Measurements from ENCODE around the gene LIX1L. TPM values are rescaled to one million over a fixed set of nuclear protein-coding genes. Genes with fewer than 3 reads are reported as not detected.

LIX1L gene
- total and polyA plus RNA-seq, 8 donors, result 5.8 to 28.4 (median 9.0) TPM

DNA sequence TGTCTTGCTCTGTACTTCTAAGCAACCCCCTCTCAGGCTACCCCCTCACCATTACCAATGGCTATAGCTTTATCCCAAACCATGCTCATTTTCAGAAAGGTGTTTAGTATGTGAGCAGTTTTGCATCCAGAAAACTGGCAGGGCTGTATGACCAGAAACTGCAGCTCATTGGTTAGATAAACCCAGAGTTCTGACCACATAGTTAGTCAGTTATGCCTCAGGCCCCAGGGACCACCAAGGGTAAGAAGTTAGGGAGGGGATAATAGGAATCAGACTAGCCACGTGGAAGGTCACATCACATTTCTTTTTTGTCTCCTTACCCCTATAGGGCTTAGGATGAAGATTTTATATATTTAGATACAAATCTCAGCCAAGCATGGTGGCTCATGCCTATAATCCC is 49.2 kb downstream of the LIX1L start:
- intact Hi-C loops (cut with DNase I; ENCODE audit: low total_unique reads), result loop anchor here (10.0 kb wide), 1 partner anchor 106 kb away; no protein-coding TSS in a partner anchor
- Histone ChIP-seq H3K4me3 (no peak overlapping the region), H3K27ac (peak overlapping the region in 3 of 5 donors; percentile 2 to 35 (median 3))

DNA sequence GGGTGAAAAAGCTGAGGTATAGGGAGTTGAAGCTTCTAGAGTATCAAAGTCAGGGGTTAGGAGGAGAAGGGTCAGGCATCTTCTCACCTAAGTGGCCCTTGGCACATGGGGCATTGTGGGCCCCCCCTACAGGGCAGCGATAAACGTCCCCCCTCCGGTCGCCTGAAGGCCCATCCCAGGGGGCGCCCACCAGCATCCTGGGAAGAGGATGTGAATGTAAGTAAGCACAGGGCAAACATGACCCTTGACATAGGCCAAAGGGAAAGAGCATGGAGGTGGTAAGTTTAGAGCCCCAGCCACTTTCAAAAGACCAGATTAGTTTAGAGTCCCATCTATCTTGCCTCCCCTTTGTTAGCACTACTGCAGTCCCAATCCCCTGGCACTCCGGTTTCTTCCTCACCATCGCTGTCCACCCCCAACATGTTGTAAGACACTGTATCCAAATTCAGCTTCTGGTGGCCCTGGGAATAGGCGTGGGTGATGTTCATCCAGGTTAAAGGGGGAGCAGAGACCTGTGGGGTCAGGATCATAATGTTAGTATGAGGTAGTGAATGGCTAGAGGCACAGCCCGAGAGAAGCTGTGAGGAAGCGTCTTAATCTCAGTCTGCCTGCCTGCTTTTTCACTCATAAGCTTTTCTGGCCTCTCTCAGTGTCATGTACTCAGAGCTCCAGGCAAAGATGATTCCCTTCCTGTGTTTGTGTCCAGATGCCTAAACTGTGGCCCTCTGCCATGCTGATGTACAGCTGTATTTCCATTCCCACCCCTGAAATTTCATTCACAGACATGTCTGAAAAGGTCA is 50.7 kb downstream of the LIX1L start:
- intact Hi-C loops (cut with DNase I; ENCODE audit: low total_unique reads), result loop anchor here (10.0 kb wide), 1 partner anchor 108 kb away; no protein-coding TSS in a partner anchor
- Histone ChIP-seq H3K4me3 (no peak overlapping the region), H3K27me3 (no peaks in the 10 kb centered on the region), H3K36me3 (peaks cover 13 to 22% (median 17%) of the 10 kb centered on the region in 4 donors), H3K9me3 (no peaks in the 10 kb centered on the region), H3K4me1 (peaks cover 5 to 8% (median 7%) of the 10 kb centered on the region in 4 donors), H3K27ac (peak overlapping the region in 1 of 5 donors; percentile 10)
- TF ChIP-seq EP300 (IDR thresholded peaks at IDR 0.05), result no peak
- no peak for TF ChIP-seq POLR2AphosphoS5 (IDR thresholded peaks at IDR 0.05)
- TF ChIP-seq POLR2A (IDR thresholded peaks at IDR 0.05), result no peak
- TF ChIP-seq, protein P1, sequence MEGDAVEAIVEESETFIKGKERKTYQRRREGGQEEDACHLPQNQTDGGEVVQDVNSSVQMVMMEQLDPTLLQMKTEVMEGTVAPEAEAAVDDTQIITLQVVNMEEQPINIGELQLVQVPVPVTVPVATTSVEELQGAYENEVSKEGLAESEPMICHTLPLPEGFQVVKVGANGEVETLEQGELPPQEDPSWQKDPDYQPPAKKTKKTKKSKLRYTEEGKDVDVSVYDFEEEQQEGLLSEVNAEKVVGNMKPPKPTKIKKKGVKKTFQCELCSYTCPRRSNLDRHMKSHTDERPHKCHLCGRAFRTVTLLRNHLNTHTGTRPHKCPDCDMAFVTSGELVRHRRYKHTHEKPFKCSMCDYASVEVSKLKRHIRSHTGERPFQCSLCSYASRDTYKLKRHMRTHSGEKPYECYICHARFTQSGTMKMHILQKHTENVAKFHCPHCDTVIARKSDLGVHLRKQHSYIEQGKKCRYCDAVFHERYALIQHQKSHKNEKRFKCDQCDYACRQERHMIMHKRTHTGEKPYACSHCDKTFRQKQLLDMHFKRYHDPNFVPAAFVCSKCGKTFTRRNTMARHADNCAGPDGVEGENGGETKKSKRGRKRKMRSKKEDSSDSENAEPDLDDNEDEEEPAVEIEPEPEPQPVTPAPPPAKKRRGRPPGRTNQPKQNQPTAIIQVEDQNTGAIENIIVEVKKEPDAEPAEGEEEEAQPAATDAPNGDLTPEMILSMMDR (IDR thresholded peaks at IDR 0.05), result no peak
- WGBS, 5 donors, result 78 to 85% (median 82%) methylated on average over 10 of the region's 10 CpGs
- DNase-seq, result no peak

More for the DNA sequence above, 49.2 kb downstream of the LIX1L start:
- H3K36me3 ChIP-seq, result peaks cover 24 to 36% (median 32%) of the 10 kb centered on the region in 4 donors
- no peak for TF ChIP-seq EP300 (IDR thresholded peaks at IDR 0.05)
- TF ChIP-seq POLR2AphosphoS5 (IDR thresholded peaks at IDR 0.05), result no peak
- TF ChIP-seq POLR2A (IDR thresholded peaks at IDR 0.05), result no peak
- TF ChIP-seq, protein P1 (IDR thresholded peaks at IDR 0.05), result no peak
- H3K4me1 ChIP-seq, result peaks cover 5 to 8% (median 7%) of the 10 kb centered on the region in 4 donors
- H3K27me3 ChIP-seq, result no peaks in the 10 kb centered on the region
- 50 to 72% (median 70%) methylated on average over 1 of the region's 1 CpG for WGBS, 5 donors
- DNase-seq, result no peak
- no peaks in the 10 kb centered on the region for H3K9me3 ChIP-seq

DNA sequence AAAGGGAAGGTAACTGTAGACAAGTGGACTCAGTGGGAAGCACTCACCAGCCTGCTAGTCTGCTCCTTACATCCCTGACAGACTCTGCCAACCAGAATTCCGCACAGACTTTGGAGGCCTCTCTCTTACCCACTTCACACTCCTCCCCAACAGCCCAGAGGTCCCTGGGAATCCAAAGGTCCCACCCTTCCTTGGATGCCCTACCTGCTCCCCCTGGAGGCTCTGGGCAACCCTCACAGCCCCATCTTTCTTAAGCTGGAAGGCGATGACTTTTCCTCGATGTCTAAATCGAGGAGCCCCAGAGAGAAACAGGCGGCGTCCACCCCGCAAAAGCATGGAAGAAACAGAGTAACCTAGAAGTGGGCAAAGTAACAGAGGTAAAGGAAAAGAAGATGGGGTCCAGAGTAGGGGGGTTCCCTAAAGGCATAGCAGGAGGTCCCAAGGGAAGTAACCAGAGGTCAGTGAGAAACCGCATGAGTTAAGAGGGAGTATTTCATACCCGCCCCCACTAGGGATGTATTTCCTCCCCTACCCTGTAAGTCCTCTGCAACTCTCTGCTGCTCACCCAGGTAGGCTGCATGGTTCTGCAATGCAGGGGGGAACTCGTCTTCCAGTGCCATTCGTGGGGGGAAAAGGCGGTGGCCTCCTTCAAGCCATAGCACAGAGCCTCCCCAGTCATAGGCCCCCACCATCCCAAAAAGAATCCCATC is 56.4 kb downstream of the LIX1L start:
- intact Hi-C loops (cut with DNase I; ENCODE audit: low total_unique reads), result loop anchor here (10.0 kb wide), 1 partner anchor 113 kb away; no protein-coding TSS in a partner anchor
- 90 to 92% (median 91%) methylated on average over 12 of the region's 12 CpGs for WGBS, 5 donors
- Histone ChIP-seq H3K4me1 (no peaks in the 10 kb centered on the region), H3K27ac (no peak overlapping the region), H3K4me3 (no peak overlapping the region), H3K27me3 (no peaks in the 10 kb centered on the region), H3K9me3 (no peaks in the 10 kb centered on the region), H3K36me3 (peaks cover 0 to 14% (median 4%) of the 10 kb centered on the region in 4 donors)
- DNase-seq, result no peak
- TF ChIP-seq, protein P1 (IDR thresholded peaks at IDR 0.05), result no peak
- no peak for TF ChIP-seq EP300 (IDR thresholded peaks at IDR 0.05)
- TF ChIP-seq POLR2A (IDR thresholded peaks at IDR 0.05), result no peak
- no peak for TF ChIP-seq POLR2AphosphoS5 (IDR thresholded peaks at IDR 0.05)

DNA sequence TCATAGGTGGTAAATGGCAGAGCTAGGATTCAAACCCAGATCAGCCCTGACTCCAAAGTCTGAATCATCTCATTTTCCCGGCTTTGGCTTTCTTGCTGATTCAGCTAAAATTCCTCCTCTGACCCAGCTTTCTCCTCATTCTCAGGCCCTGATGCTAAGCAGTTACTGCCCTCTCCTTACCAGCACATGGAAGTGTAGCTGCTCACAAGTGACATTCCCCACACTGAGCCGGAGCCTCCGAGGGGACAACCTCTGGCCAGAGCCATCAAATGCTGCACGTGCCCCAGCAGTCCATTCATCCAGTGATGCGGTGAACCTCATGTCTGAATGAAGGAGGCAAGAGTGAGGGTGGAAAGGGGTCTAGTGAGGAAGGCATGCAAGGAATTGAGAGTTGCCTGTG is 59.1 kb downstream of the LIX1L start:
- TF ChIP-seq, protein P1 (IDR thresholded peaks at IDR 0.05), result no peak
- TF ChIP-seq POLR2AphosphoS5 (IDR thresholded peaks at IDR 0.05) (no peak), EP300 (IDR thresholded peaks at IDR 0.05) (no peak)
- WGBS, 5 donors, result 84 to 95% (median 88%) methylated on average over 5 of the region's 5 CpGs
- no peak for DNase-seq
- H3K36me3 ChIP-seq, result peaks cover 0 to 10% (median 4%) of the 10 kb centered on the region in 4 donors
- no peak overlapping the region for H3K27ac ChIP-seq
- no peaks in the 10 kb centered on the region for H3K27me3 ChIP-seq
- no peak overlapping the region for H3K4me3 ChIP-seq
- intact Hi-C loops (cut with DNase I; ENCODE audit: low total_unique reads), result no loop called here
- peaks cover 0 to under 1% (median 0%) of the 10 kb centered on the region in 4 donors for H3K4me1 ChIP-seq
- no peaks in the 10 kb centered on the region for H3K9me3 ChIP-seq
